Loucy (cell line): ENCODE data around the gene ASTN2.

ENCODE experiments used
- CTCF ChIP-seq: fragments of 200-600 bp; sonication (generic); conservative IDR thresholded peaks from 2 replicates; pipeline ENCODE4 v1.5.1; 2014; ENCODE audit warnings: mild to moderate bottlenecking, antibody characterized with exemption, low read length
- EZH2phosphoT487 ChIP-seq: fragments of 200-600 bp; IDR thresholded peaks from 2 replicates; pipeline ENCODE4 v1.6.1; 2018; ENCODE audit warnings: antibody characterized with exemption, mild to moderate bottlenecking, moderate library complexity, borderline replicate concordance

DNA sequence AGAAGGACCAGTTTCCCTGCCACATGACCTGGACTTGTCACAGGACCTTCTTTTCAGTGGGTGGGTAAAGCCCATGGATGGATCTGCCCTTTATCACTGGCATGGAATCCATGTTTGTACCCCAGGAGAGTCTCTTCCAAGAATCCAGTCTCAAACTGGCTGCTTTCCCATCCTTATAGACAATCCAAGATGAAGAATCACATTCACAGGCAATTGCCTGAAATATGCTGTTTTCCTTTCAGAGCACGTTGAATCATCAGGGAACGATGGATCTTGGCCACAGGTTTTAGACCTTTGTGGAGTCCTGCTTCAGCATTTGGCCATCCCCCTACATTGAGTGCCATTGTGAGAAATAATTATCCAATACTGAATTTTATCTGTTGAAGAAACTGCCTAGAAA is 319.8 kb downstream of the ASTN2 start:
- TF ChIP-seq CTCF (no peak), EZH2phosphoT487 (no peak)
